NOMO-1 treated with dmso at 0.1 percent for 144 hours (cell line): ENCODE data around the gene SERGEF.
"Not testable (repeated sequence)": the region's sequence is repeated elsewhere in the genome, so short reads cannot be mapped to it uniquely, and the experiment has no call there.

ENCODE experiments used
- DNase-seq: peaks from one replicate; lab custom pipeline; 2025; ENCODE audit not compliant: unreplicated experiment; lab: John Stamatoyannopoulos, UW

The SERGEF gene

GRCh38 chr11:17915500-17916143, 97.2 kb downstream of the SERGEF start:
- no peak for DNase-seq

- no peak for DNase-seq
Observed at GRCh38 chr11:17914957-17915356, 97.9 kb downstream of the SERGEF start.

DNA sequence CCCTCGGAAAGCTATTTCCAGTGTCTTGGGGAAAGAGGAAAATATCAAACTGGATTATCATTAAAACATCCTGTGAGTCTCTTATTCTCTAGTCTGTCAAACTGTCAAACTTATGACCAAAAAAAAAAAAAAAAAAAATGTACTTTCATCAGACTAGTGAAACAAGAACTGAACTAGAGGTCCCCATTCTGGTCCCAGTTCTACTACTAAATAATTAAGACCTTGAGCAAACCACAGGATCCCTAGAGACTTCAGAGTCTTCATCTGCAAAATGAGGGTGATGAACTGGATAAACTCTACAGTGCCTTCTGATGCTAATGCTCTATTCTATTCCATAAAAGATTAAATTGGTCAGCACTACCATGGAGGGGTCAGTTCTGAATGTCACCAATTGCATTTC, 105.8 kb downstream of the SERGEF start:
- DNase-seq: no peak

DNA sequence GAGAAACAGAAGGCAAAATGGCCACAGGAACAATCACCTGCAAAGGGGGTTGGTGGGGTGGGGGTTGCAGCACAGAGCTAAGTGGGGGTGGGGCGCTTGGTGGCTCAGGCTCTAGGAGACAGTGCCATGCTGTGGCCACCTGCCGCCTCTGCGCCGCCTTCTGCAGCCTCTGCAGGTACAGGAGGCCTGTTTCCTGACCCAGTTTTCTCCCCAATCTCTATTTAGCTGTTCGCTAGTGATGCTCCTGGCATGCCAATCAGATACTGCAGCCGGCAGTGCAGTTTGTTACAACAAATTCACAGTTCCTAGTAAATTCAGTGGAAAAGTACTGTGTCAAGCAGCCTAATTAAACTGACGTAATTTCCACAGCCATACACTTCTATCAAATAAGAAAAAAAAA, 106.4 kb downstream of the SERGEF start:
- no peak for DNase-seq

DNA sequence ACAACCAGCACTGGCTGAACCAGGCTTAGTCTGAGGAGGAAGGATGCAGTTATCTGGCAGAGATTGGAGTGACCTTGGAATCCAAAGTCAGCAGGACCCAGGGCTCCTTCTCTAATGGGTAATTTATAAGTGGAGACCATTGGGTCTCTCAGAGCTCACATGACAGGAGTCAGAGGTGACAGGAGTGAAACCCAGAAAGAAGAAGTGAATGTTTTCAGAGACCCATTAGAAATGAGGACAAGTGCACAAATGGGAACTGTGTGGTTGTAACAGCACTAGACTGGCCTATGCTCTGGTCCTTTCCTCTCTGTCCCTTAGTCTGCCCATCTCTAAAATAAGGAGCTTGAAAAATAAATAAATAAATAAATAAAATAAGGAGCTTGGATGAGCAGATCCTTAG, 107.4 kb downstream of the SERGEF start:
- no peak for DNase-seq

DNA sequence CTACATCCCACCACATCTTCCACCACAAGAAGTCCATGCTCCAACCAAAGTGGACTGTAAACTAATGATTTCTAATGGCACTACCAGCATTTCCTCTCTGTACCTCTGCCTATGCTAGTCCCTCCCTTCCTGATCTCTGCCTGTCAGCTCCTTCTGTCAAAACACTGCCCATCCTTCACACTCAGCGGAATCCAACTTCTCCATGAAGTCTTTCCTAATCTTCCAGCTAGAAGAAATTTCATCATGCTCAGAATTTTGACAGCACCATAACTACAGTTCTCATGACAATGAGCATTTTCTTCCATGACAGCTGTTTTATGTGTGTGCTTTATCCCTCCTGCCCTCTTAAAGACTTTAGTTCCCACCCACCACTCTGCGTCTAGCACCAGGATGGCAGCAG, 111.4 kb downstream of the SERGEF start:
- DNase-seq: no peak

DNA sequence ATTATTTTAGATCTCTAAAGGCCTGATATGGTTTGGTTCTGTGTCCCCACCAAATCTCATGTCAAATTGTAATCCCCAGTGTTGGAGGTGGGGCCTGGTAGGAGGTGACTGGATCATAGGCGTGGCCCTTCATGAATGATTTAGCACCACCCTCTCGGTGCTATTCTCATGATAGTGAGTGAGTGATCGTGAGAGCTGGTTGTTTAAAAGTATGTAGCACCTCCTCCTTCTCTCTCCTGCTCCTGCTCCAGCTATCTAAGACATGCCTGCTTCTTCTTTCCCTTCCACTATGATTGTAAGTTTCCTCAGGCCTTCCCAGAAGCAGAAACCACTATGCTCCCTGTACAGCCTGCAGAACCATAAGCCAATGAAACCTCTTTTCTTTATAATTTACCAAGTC, 114.1 kb downstream of the SERGEF start:
- DNase-seq: no peak

DNA sequence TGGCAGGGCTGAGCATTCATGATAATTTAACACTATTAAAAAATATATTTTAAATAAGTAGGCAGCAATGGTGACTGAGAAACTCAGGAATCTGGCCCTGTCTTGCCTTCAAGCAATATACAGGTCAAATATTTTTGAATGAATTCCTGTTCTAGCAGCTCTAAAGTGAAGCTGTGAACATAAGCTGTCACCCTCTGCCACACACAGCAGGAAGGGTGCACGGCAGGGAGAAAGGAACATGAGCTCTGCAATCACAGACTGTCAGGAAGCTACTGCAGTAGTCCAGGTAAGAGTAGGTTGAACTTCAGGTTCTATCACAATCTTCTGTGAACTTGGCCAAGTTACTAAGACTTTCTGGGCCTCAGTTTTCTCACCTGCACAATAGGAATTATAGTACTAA, 114.8 kb downstream of the SERGEF start:
- DNase-seq: no peak

GRCh38 chr11:17897495-17897894, 115.4 kb downstream of the SERGEF start:
- DNase-seq: no peak

DNA sequence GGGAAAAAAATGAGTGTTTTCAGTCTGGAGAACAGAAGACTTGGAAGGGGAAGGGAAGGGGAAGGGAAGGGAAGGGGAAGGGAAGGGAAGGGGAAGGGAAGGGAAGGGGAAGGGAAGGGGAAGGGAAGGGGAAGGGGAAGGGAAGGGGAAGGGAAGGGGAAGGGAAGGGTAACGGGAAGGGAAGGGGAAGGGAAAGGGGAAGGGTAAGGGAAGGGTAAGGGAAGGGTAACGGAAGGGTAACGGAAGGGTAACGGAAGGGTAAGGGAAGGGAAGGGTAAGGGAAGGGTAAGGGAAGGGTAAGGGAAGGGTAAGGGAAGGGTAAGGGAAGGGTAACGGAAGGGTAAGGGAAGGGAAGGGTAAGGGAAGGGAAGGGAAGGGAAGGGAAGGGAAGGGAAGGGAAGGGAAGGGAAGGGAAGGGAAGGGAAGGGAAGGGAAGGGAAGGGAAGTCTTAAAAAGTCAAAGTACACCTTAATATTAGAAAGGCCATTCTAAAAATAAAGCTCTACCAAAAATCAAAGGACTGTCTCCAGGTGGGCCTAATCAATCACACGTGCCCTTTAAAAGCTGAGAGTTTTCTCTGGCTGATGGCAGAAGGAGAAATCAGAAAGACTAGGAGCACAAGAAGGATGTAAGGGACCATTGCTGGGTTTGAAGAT, 116.2 kb downstream of the SERGEF start:
- DNase-seq: not testable (repeated sequence)

DNA sequence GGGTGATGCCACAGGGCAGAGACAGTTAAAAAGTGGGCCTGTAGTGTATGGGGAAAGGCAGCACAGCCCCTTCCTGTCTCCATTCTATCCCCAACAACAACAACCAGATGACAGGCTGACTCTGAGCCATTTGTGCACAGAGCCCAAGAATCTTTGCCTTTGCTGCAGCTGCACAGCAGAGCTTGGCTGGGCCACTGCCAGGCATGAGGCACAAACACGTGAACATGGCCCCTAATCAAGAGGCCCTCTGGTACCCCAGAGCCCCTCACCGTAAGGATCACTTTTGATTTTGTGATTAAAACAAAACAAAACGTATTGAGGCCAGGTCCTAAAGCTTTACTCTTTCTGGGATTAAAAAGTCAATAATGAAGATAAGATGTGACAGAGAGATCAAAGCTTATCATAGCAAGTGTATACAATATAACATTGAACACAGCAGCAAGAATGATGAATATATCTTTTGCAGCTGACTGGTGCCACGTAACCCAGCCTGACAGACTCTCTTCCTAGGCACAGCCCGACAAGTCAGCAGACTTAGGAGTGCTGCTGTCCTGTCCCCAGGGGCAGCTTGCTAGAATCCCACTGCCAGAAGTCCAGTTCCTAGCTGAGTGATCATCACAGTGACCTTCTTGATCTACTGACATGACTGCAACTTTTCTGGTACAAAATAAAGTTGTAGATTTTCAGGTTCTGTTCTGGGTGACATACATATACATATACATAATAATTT, 117.8 kb downstream of the SERGEF start:
- DNase-seq: no peak

GRCh38 chr11:17892409-17892808, 120.4 kb downstream of the SERGEF start:
- no peak for DNase-seq

DNA sequence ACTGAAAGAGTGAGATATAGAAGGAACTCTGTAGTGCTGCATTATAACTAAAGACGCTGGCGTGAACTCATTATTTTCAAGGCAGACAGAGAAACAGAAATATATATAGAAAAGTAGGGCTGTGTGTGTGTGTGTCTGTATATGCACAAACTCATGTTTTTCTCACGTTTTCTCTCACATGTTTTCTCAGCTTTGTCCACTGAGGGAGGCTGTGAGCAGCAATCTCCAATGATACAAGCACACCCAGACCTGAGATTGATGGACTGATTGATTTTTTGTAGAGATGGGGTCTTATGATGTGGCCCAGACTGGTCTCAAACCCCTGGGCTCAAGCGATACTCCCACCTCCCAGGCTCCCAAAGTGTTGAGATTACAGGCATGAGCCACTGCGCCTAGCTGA, 122.5 kb downstream of the SERGEF start:
- no peak for DNase-seq

DNA sequence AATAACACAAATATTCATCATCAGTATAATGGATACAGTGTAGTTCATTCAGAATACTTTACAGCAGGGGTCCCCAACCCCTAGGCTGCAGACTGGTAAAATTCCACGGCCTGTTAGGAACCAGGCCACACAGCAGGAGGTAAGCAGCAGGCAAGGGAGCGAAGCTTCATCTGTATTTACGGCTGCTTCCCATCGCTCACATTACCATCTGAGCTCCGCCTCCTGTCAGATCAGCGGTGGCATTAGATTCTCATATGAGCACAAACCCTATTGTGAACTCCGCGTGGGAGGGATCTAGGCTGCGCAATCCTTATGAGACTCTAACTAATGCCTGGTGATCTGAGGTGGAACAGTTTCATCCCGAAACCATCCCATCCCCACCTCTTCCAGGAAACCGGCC, 125.1 kb downstream of the SERGEF start:
- DNase-seq: no peak

DNA sequence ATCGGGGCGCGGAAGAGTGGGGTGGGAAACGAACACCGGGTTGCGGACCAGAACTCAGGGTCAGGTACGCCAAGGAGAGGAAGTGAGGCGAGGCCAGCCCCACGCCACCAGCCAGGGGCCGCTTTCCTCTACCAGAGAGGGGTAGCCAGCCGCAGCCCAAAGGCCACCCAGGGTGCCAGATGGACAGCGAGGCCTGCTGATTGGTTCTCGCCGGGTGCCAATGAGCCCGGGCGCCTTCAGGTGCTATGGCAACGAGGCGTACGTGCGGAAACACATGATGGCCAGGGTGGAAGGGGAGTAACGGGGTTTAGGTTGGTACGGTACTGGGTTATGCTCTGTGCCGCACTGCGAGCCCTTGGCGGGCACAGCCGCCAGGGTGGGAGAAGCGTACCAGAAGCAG, 128.9 kb downstream of the SERGEF start:
- DNase-seq: no peak

GRCh38 chr11:17883057-17883456, 129.8 kb downstream of the SERGEF start:
- DNase-seq: no peak

DNA sequence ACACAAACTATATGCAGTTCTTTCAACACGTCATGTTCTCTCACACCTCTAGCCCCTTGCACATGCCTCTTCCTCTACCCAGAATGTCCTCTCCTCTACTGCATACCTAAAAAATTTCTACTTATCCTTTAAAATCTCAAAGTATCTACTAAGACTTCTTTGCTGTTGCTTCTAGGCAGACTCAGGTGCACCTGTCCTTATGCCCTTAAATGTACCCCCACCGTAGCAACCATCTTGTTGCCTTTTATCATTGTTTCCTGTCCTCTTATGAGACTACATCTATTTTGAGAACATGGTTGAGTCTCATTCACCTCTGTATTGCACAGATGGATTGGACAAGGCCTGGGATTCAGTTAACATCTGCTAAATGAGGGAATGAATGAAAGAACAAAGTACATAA, 134.1 kb downstream of the SERGEF start:
- no peak for DNase-seq

DNA sequence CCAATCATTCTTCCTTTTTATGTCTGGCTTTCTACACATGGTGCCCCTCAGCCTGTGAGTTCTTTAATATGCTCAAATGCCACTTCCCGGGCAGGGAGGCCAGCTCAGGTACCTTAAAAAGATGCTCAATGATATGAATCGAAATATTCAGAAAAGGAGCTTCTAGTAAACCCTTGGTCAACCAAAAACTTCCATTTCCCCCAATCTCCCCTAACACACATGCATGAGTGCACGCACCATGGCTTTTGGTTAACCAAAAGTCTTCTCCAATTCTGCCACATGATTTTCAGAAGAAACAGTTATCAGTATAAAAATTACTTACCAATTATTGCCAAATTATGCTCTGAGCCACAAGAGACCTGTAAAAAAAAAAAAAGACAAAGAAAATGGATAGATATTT, 135.0 kb downstream of the SERGEF start:
- DNase-seq: no peak

GRCh38 chr11:17876827-17877226, 136.0 kb downstream of the SERGEF start:
- DNase-seq: no peak

DNA sequence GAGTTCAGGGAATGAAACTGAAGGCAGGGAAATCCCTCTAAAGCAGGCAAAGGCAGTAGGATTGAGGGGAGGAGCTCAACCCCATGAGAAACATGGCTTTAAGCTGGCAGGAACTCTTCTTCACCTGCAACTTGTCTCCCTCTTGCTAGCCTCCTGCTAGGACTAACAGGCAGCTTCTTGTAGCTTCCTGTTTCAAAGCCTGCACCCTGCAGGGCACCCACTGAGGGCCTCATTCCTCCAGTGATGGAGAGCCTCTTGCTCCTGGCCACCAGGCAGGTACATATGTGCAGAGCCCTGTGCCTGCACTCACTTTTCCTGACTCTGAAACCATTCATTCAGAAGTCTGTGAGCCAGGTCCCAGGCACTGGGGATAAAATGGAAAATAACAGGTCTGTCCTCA, 137.0 kb downstream of the SERGEF start:
- DNase-seq: no peak

GRCh38 chr11:17873586-17873985, 139.3 kb downstream of the SERGEF start:
- DNase-seq: no peak

- DNase-seq: not testable (repeated sequence)
Observed at GRCh38 chr11:17868398-17868797, 144.4 kb downstream of the SERGEF start.
